HEK293T (cell line): ENCODE data around the gene FKBP15.

ENCODE experiments used
- ELF4 ChIP-seq: fragments of 450-650 bp; IDR thresholded peaks from 2 replicates; pipeline ENCODE4 v1.6.1; 2017; ENCODE audit warnings: antibody characterized with exemption
- FOXA1 ChIP-seq: fragments of 450-650 bp; IDR thresholded peaks from 2 replicates; pipeline ENCODE4 v1.6.1; 2016; ENCODE audit warnings: mild to moderate bottlenecking
- FOXM1 ChIP-seq: fragments of 450-650 bp; IDR thresholded peaks from 2 replicates; pipeline ENCODE4 v1.6.1; 2017; ENCODE audit warnings: mild to moderate bottlenecking, borderline replicate concordance
- HDGF ChIP-seq: fragments of 450-650 bp; IDR thresholded peaks from 2 replicates; pipeline ENCODE4 v1.6.1; 2017; ENCODE audit warnings: antibody characterized with exemption, borderline replicate concordance
- TARDBP ChIP-seq: fragments of 450-650 bp; IDR thresholded peaks from 2 replicates; pipeline ENCODE4 v1.6.1; 2016

GRCh38 chr9:113192455-113192854 lies 28.6 kb downstream of the FKBP15 start:
- no peak for TF ChIP-seq FOXA1
- no peak for TF ChIP-seq HDGF
- no peak for TF ChIP-seq ELF4
- no peak for TF ChIP-seq FOXM1
- TF ChIP-seq TARDBP: no peak
